Measurements from ENCODE around the gene PRKACB.

The PRKACB gene

GRCh38 chr1:84170171-84170570 lies 26.1 kb downstream of the PRKACB start:
- no peak overlapping the region for H3K27ac ChIP-seq (ENCODE audit: low read depth in 2 of 2, low read length in 2 of 2)
- H3K4me1 ChIP-seq (ENCODE audit: control insufficient read depth in 2 of 2, insufficient read depth in 2 of 2, low read length in 2 of 2), result peaks cover 0 to 7% of the 10 kb centered on the region in 2 donors
- H3K9ac ChIP-seq (ENCODE audit: low read depth in 1 of 2, low read length in 2 of 2), result no peak overlapping the region
- H3K36me3 ChIP-seq (ENCODE audit: control insufficient read depth in 2 of 2, insufficient read depth in 2 of 2, low read length in 2 of 2), result no peaks in the 10 kb centered on the region
- H3K9me3 ChIP-seq (ENCODE audit: control insufficient read depth in 2 of 2, low read length in 2 of 2), result no peaks in the 10 kb centered on the region
- no peaks in the 10 kb centered on the region for H3K27me3 ChIP-seq (ENCODE audit: control insufficient read depth in 2 of 2, insufficient read depth in 2 of 2, low read length in 2 of 2)
- H3K4me3 ChIP-seq (ENCODE audit: low read length in 2 of 2), result no peak overlapping the region

- Histone ChIP-seq H3K36me3 (ENCODE audit: control insufficient read depth in 2 of 2, insufficient read depth in 2 of 2, low read length in 2 of 2) (no peaks in the 10 kb centered on the region), H3K9me3 (ENCODE audit: control insufficient read depth in 2 of 2, low read length in 2 of 2) (no peaks in the 10 kb centered on the region), H3K4me3 (ENCODE audit: low read length in 2 of 2) (no peak overlapping the region), H3K9ac (ENCODE audit: low read depth in 1 of 2, low read length in 2 of 2) (no peak overlapping the region), H3K27me3 (ENCODE audit: control insufficient read depth in 2 of 2, insufficient read depth in 2 of 2, low read length in 2 of 2) (no peaks in the 10 kb centered on the region), H3K4me1 (ENCODE audit: control insufficient read depth in 2 of 2, insufficient read depth in 2 of 2, low read length in 2 of 2) (peaks cover 0 to 7% of the 10 kb centered on the region in 2 donors), H3K27ac (ENCODE audit: low read depth in 2 of 2, low read length in 2 of 2) (no peak overlapping the region)
These were observed 27.4 kb downstream of the PRKACB start for GRCh38 chr1:84171481-84171880.

- Histone ChIP-seq H3K9me3 (ENCODE audit: control insufficient read depth in 2 of 2, low read length in 2 of 2) (no peaks in the 10 kb centered on the region), H3K4me1 (ENCODE audit: control insufficient read depth in 2 of 2, insufficient read depth in 2 of 2, low read length in 2 of 2) (peaks cover 0 to 5% of the 10 kb centered on the region in 2 donors), H3K4me3 (ENCODE audit: low read length in 2 of 2) (no peak overlapping the region), H3K9ac (ENCODE audit: low read depth in 1 of 2, low read length in 2 of 2) (no peak overlapping the region), H3K36me3 (ENCODE audit: control insufficient read depth in 2 of 2, insufficient read depth in 2 of 2, low read length in 2 of 2) (no peaks in the 10 kb centered on the region), H3K27ac (ENCODE audit: low read depth in 2 of 2, low read length in 2 of 2) (peak overlapping the region in 1 of 2 donors; percentile 3), H3K27me3 (ENCODE audit: control insufficient read depth in 2 of 2, insufficient read depth in 2 of 2, low read length in 2 of 2) (no peaks in the 10 kb centered on the region)
These were observed 30.0 kb downstream of the PRKACB start for GRCh38 chr1:84174051-84174556.

GRCh38 chr1:84181350-84182005 lies 37.4 kb downstream of the PRKACB start:
- H3K36me3 ChIP-seq (ENCODE audit: control insufficient read depth in 2 of 2, insufficient read depth in 2 of 2, low read length in 2 of 2), result peaks cover 3 to 13% of the 10 kb centered on the region in 2 donors
- no peak overlapping the region for H3K27ac ChIP-seq (ENCODE audit: low read depth in 2 of 2, low read length in 2 of 2)
- H3K27me3 ChIP-seq (ENCODE audit: control insufficient read depth in 2 of 2, insufficient read depth in 2 of 2, low read length in 2 of 2), result no peaks in the 10 kb centered on the region
- H3K9me3 ChIP-seq (ENCODE audit: control insufficient read depth in 2 of 2, low read length in 2 of 2), result no peaks in the 10 kb centered on the region
- no peaks in the 10 kb centered on the region for H3K4me1 ChIP-seq (ENCODE audit: control insufficient read depth in 2 of 2, insufficient read depth in 2 of 2, low read length in 2 of 2)
- no peak overlapping the region for H3K4me3 ChIP-seq (ENCODE audit: low read length in 2 of 2)
- H3K9ac ChIP-seq (ENCODE audit: low read depth in 1 of 2, low read length in 2 of 2), result no peak overlapping the region

GRCh38 chr1:84190455-84190854 lies 46.4 kb downstream of the PRKACB start:
- H3K27me3 ChIP-seq (ENCODE audit: control insufficient read depth in 2 of 2, insufficient read depth in 2 of 2, low read length in 2 of 2), result no peaks in the 10 kb centered on the region
- no peaks in the 10 kb centered on the region for H3K4me1 ChIP-seq (ENCODE audit: control insufficient read depth in 2 of 2, insufficient read depth in 2 of 2, low read length in 2 of 2)
- no peak overlapping the region for H3K9ac ChIP-seq (ENCODE audit: low read depth in 1 of 2, low read length in 2 of 2)
- H3K27ac ChIP-seq (ENCODE audit: low read depth in 2 of 2, low read length in 2 of 2), result no peak overlapping the region
- peaks cover 9 to 18% of the 10 kb centered on the region in 2 donors for H3K9me3 ChIP-seq (ENCODE audit: control insufficient read depth in 2 of 2, low read length in 2 of 2)
- peaks cover 39 to 47% of the 10 kb centered on the region in 2 donors for H3K36me3 ChIP-seq (ENCODE audit: control insufficient read depth in 2 of 2, insufficient read depth in 2 of 2, low read length in 2 of 2)
- H3K4me3 ChIP-seq (ENCODE audit: low read length in 2 of 2), result no peak overlapping the region

GRCh38 chr1:84192681-84193080 lies 48.6 kb downstream of the PRKACB start:
- Histone ChIP-seq H3K27ac (ENCODE audit: low read depth in 2 of 2, low read length in 2 of 2) (no peak overlapping the region), H3K27me3 (ENCODE audit: control insufficient read depth in 2 of 2, insufficient read depth in 2 of 2, low read length in 2 of 2) (no peaks in the 10 kb centered on the region), H3K9ac (ENCODE audit: low read depth in 1 of 2, low read length in 2 of 2) (no peak overlapping the region), H3K4me3 (ENCODE audit: low read length in 2 of 2) (no peak overlapping the region), H3K9me3 (ENCODE audit: control insufficient read depth in 2 of 2, low read length in 2 of 2) (peaks cover 9 to 18% of the 10 kb centered on the region in 2 donors), H3K4me1 (ENCODE audit: control insufficient read depth in 2 of 2, insufficient read depth in 2 of 2, low read length in 2 of 2) (no peaks in the 10 kb centered on the region), H3K36me3 (ENCODE audit: control insufficient read depth in 2 of 2, insufficient read depth in 2 of 2, low read length in 2 of 2) (peaks cover 42 to 43% of the 10 kb centered on the region in 2 donors)

GRCh38 chr1:84198832-84199231 lies 54.8 kb downstream of the PRKACB start:
- Histone ChIP-seq H3K9ac (ENCODE audit: low read depth in 1 of 2, low read length in 2 of 2) (no peak overlapping the region), H3K4me3 (ENCODE audit: low read length in 2 of 2) (no peak overlapping the region), H3K9me3 (ENCODE audit: control insufficient read depth in 2 of 2, low read length in 2 of 2) (peaks cover 0 to under 1% of the 10 kb centered on the region in 2 donors), H3K36me3 (ENCODE audit: control insufficient read depth in 2 of 2, insufficient read depth in 2 of 2, low read length in 2 of 2) (peaks cover 37 to 47% of the 10 kb centered on the region in 2 donors), H3K4me1 (ENCODE audit: control insufficient read depth in 2 of 2, insufficient read depth in 2 of 2, low read length in 2 of 2) (no peaks in the 10 kb centered on the region), H3K27me3 (ENCODE audit: control insufficient read depth in 2 of 2, insufficient read depth in 2 of 2, low read length in 2 of 2) (no peaks in the 10 kb centered on the region), H3K27ac (ENCODE audit: low read depth in 2 of 2, low read length in 2 of 2) (no peak overlapping the region)

GRCh38 chr1:84199257-84199656 lies 55.2 kb downstream of the PRKACB start:
- Histone ChIP-seq H3K4me3 (ENCODE audit: low read length in 2 of 2) (no peak overlapping the region), H3K27me3 (ENCODE audit: control insufficient read depth in 2 of 2, insufficient read depth in 2 of 2, low read length in 2 of 2) (no peaks in the 10 kb centered on the region), H3K27ac (ENCODE audit: low read depth in 2 of 2, low read length in 2 of 2) (no peak overlapping the region), H3K4me1 (ENCODE audit: control insufficient read depth in 2 of 2, insufficient read depth in 2 of 2, low read length in 2 of 2) (no peaks in the 10 kb centered on the region), H3K9ac (ENCODE audit: low read depth in 1 of 2, low read length in 2 of 2) (no peak overlapping the region), H3K9me3 (ENCODE audit: control insufficient read depth in 2 of 2, low read length in 2 of 2) (no peaks in the 10 kb centered on the region), H3K36me3 (ENCODE audit: control insufficient read depth in 2 of 2, insufficient read depth in 2 of 2, low read length in 2 of 2) (peaks cover 37 to 52% of the 10 kb centered on the region in 2 donors)

- Histone ChIP-seq H3K27me3 (ENCODE audit: control insufficient read depth in 2 of 2, insufficient read depth in 2 of 2, low read length in 2 of 2) (no peaks in the 10 kb centered on the region), H3K9me3 (ENCODE audit: control insufficient read depth in 2 of 2, low read length in 2 of 2) (no peaks in the 10 kb centered on the region), H3K4me1 (ENCODE audit: control insufficient read depth in 2 of 2, insufficient read depth in 2 of 2, low read length in 2 of 2) (no peaks in the 10 kb centered on the region), H3K27ac (ENCODE audit: low read depth in 2 of 2, low read length in 2 of 2) (no peak overlapping the region), H3K36me3 (ENCODE audit: control insufficient read depth in 2 of 2, insufficient read depth in 2 of 2, low read length in 2 of 2) (peaks cover 35 to 48% of the 10 kb centered on the region in 2 donors), H3K9ac (ENCODE audit: low read depth in 1 of 2, low read length in 2 of 2) (no peak overlapping the region), H3K4me3 (ENCODE audit: low read length in 2 of 2) (no peak overlapping the region)
These were observed 58.1 kb downstream of the PRKACB start for GRCh38 chr1:84202126-84202525.

GRCh38 chr1:84206375-84206774 lies 62.3 kb downstream of the PRKACB start:
- no peak overlapping the region for H3K4me3 ChIP-seq (ENCODE audit: low read length in 2 of 2)
- no peak overlapping the region for H3K27ac ChIP-seq (ENCODE audit: low read depth in 2 of 2, low read length in 2 of 2)
- no peaks in the 10 kb centered on the region for H3K4me1 ChIP-seq (ENCODE audit: control insufficient read depth in 2 of 2, insufficient read depth in 2 of 2, low read length in 2 of 2)
- H3K9me3 ChIP-seq (ENCODE audit: control insufficient read depth in 2 of 2, low read length in 2 of 2), result no peaks in the 10 kb centered on the region
- no peak overlapping the region for H3K9ac ChIP-seq (ENCODE audit: low read depth in 1 of 2, low read length in 2 of 2)
- H3K36me3 ChIP-seq (ENCODE audit: control insufficient read depth in 2 of 2, insufficient read depth in 2 of 2, low read length in 2 of 2), result peaks cover 20 to 30% of the 10 kb centered on the region in 2 donors
- no peaks in the 10 kb centered on the region for H3K27me3 ChIP-seq (ENCODE audit: control insufficient read depth in 2 of 2, insufficient read depth in 2 of 2, low read length in 2 of 2)

Measured in mucosa of rectum (tissue), 2 donors.